ENCODE measurements around the gene ICOSLG. TPM values are rescaled to one million over a fixed set of nuclear protein-coding genes. Genes with fewer than 3 reads are reported as not detected.
"Not testable (repeated sequence)": the region's sequence is repeated elsewhere in the genome, so short reads cannot be mapped to it uniquely, and the experiment has no call there.

ICOSLG gene
- polyA plus RNA-seq, 1 donor = 6.3 TPM

DNA sequence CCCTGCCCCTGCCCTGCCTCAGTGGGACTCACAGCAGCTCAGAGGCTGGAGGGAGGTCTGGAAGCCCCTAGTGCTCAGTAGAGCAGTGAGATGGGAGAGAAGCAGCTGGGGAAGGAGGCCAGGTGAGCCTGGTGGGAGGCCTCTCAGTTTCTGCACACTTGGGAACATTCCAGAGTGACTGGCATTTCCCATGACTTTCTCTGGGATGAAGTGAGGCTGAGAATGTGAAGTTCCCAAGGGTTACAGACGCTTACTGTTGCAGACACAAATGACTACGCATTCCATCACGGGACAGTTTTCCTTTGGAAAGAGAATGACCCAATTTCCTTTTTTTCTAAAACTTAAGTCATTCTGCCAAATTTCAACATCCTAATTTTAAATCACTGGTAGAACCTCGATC lies 59.2 kb downstream of the ICOSLG start:
- DNase-seq (ENCODE audit: low read depth) = not testable (repeated sequence)

- DNase-seq (ENCODE audit: low read depth) = not testable (repeated sequence)
These were observed 64.6 kb downstream of the ICOSLG start for GRCh38 chr21:44176127-44176526.

GRCh38 chr21:44175189-44175588 lies 65.6 kb downstream of the ICOSLG start:
- not testable (repeated sequence) for DNase-seq (ENCODE audit: low read depth)

Other genes with a start within 250 kb of the ICOSLG start
- gene TRAPPC10, start 228.6 kb downstream of the ICOSLG start, polyA plus RNA-seq (ENCODE audit: insufficient read length) = 12.2 TPM
- 1.6 TPM for gene PWP2, start 133.5 kb downstream of the ICOSLG start, polyA plus RNA-seq (ENCODE audit: insufficient read length)
- gene GATD3, start 107.3 kb downstream of the ICOSLG start, polyA plus RNA-seq (ENCODE audit: insufficient read length) = 13.9 TPM
- not detected for gene DNMT3L, start 21.0 kb upstream of the ICOSLG start, polyA plus RNA-seq (ENCODE audit: insufficient read length)
- not detected for gene AIRE, start 44.9 kb upstream of the ICOSLG start, polyA plus RNA-seq (ENCODE audit: insufficient read length)
- gene PFKL, start 59.1 kb upstream of the ICOSLG start, polyA plus RNA-seq (ENCODE audit: insufficient read length) = 49.5 TPM
- 16.5 TPM for gene CFAP410, start 98.4 kb upstream of the ICOSLG start, polyA plus RNA-seq (ENCODE audit: insufficient read length)
- 1.5 TPM for gene TRPM2, start 112.7 kb upstream of the ICOSLG start, polyA plus RNA-seq (ENCODE audit: insufficient read length)
- 2.2 TPM for gene LRRC3, start 214.6 kb upstream of the ICOSLG start, polyA plus RNA-seq (ENCODE audit: insufficient read length)

Measured in forelimb muscle (tissue), 1 donor.